B cell (primary cell): ENCODE data around the gene INTS15. TPM values are rescaled to one million over a fixed set of nuclear protein-coding genes. Genes with fewer than 3 reads are reported as not detected.
A peak's percentile ranks its signal among the peaks of the same experiment; 100 is the strongest.

Experiments
- ATAC-seq: fragments of 200-7000 bp; cut with Tn5 transposase; one replicate; pipeline ENCODE4 v1.10.0; 2021; ENCODE audit warnings: low read depth, mild to moderate bottlenecking, moderate number of reproducible peaks, moderate library complexity
- CTCF ChIA-PET: fragments of 350-600 bp; sonication (Branson Sonifier 250); formaldehyde crosslinking; loops from one replicate; lab custom pipeline; 2021; ENCODE audit warnings: antibody characterized with exemption, inconsistent platforms; lab: Charles Lee
- POLR2A ChIA-PET: fragments of 350-600 bp; sonication (Branson Sonifier 250); formaldehyde crosslinking; loops from one replicate; lab custom pipeline; 2021; ENCODE audit warnings: antibody characterized with exemption; lab: Charles Lee
- DNase-seq: peaks from one replicate; pipeline ENCODE4 v3.0.0; 2013
- H2AFZ ChIP-seq: 2 replicates; pipeline ENCODE4 v1.6.1; 2012; ENCODE audit warnings: mild to moderate bottlenecking, low read depth, low read length; ENCODE audit not compliant: insufficient read depth, poor library complexity, severe bottlenecking
- H3K27ac ChIP-seq, 2 donors: 1 replicate in 1 of 2; 2 replicates in 1 of 2; pipeline ENCODE4 v1.5.1; 2012 to 2013; ENCODE audit warnings: low read length in 2 of 2, mild to moderate bottlenecking in 2 of 2, moderate library complexity in 1 of 2
- H3K27me3 ChIP-seq, 4 experiments: fragments of 200-600 bp in 1 of 4; sonication (generic) in 1 of 4; replicated peaks in 1 of 4; 1 replicate in 2 of 4; 2 replicates in 2 of 4; pipeline versions ENCODE4 v1.6.1 to v1.7.0; 2013 to 2016; ENCODE audit warnings: low read length in 3 of 4, mild to moderate bottlenecking in 2 of 4, mixed read lengths in 1 of 4, moderate library complexity in 1 of 4; ENCODE audit not compliant: insufficient read depth in 4 of 4, control insufficient read depth in 3 of 4; ENCODE audit errors: control extremely low read depth in 1 of 4
- H3K36me3 ChIP-seq, 2 experiments: replicated peaks in 1 of 2; 1 replicate in 1 of 2; 2 replicates in 1 of 2; pipeline versions ENCODE4 v1.6.1 to v1.7.1; 2013; ENCODE audit warnings: low read length in 1 of 2; ENCODE audit not compliant: insufficient read depth in 2 of 2, control insufficient read depth in 1 of 2; ENCODE audit errors: control extremely low read depth in 1 of 2, extremely low read depth in 1 of 2
- H3K4me1 ChIP-seq, 2 donors: fragments of 200-600 bp in 1 of 2; sonication (generic) in 1 of 2; 1 replicate in 1 of 2; 2 replicates in 1 of 2; pipeline versions ENCODE4 v1.5.1 to v1.6.1; 2013 to 2017; ENCODE audit warnings: low read length in 2 of 2; ENCODE audit not compliant: control insufficient read depth in 2 of 2, insufficient read depth in 2 of 2
- H3K4me2 ChIP-seq: replicated peaks from 2 replicates; pipeline ENCODE3; 2012; ENCODE audit warnings: mild to moderate bottlenecking, low read depth, low read length; ENCODE audit not compliant: poor library complexity, severe bottlenecking
- H3K4me3 ChIP-seq, 5 experiments: fragments of 200-600 bp in 1 of 5; sonication (generic) in 1 of 5; 1 replicate in 3 of 5; 2 replicates in 2 of 5; pipeline versions ENCODE4 v1.5.1 to v1.7.0; 2011 to 2016; ENCODE audit warnings: low read length in 4 of 5, mild to moderate bottlenecking in 4 of 5, low read depth in 2 of 5, control low read depth in 1 of 5, moderate library complexity in 1 of 5; ENCODE audit not compliant: insufficient read depth in 1 of 5; ENCODE audit errors: control extremely low read depth in 1 of 5, extremely low read depth in 1 of 5
- H3K79me2 ChIP-seq: fragments of 200-600 bp; sonication (generic); one replicate; pipeline ENCODE4 v1.6.0; 2016; ENCODE audit warnings: low read length; ENCODE audit not compliant: control insufficient read depth, insufficient read depth
- H3K9ac ChIP-seq: fragments of 200-600 bp; sonication (generic); 2 replicates; pipeline ENCODE4 v1.6.1; 2017; ENCODE audit warnings: mild to moderate bottlenecking, low read length, moderate library complexity
- H3K9me3 ChIP-seq, 3 donors: one replicate each; pipeline versions ENCODE4 v1.6.1 to v1.7.1; 2013; ENCODE audit warnings: low read length in 2 of 3; ENCODE audit not compliant: control insufficient read depth in 2 of 3, insufficient read depth in 1 of 3; ENCODE audit errors: control extremely low read depth in 1 of 3
- H4K20me1 ChIP-seq: 2 replicates; pipeline ENCODE4 v1.6.0; 2012; ENCODE audit warnings: mild to moderate bottlenecking, low read length; ENCODE audit not compliant: insufficient read depth, control insufficient read depth, poor library complexity, severe bottlenecking
- H3K27ac Mint-ChIP-seq: one replicate; pipeline ENCODE4 v1.8.0; 2021; ENCODE audit warnings: mixed read lengths
- H3K27me3 Mint-ChIP-seq: one replicate; pipeline ENCODE4 v1.8.0; 2021; ENCODE audit warnings: mixed read lengths
- H3K4me1 Mint-ChIP-seq: one replicate; pipeline ENCODE4 v1.8.0; 2021; ENCODE audit warnings: mixed read lengths
- H3K4me3 Mint-ChIP-seq: one replicate; pipeline ENCODE4 v1.8.0; 2021; ENCODE audit warnings: mixed read lengths
- H3K9me3 Mint-ChIP-seq: one replicate; pipeline ENCODE4 v1.8.0; 2022; ENCODE audit warnings: mixed read lengths; ENCODE audit not compliant: insufficient read depth
- CTCF ChIP-seq: fragments of 200-600 bp; IDR thresholded peaks from one replicate; pipeline ENCODE4 v1.8.0; 2022; ENCODE audit warnings: antibody characterized with exemption, mild to moderate bottlenecking
- EZH2 ChIP-seq: IDR thresholded peaks from 2 replicates; pipeline ENCODE4 v1.6.1; 2012; ENCODE audit warnings: borderline replicate concordance, low read depth, mild to moderate bottlenecking, moderate library complexity, low read length; ENCODE audit not compliant: insufficient read depth, poor library complexity, severe bottlenecking
- WGBS: methylation state at CpG from one replicate; pipeline ENCODE4 v1.1.5; 2013; ENCODE audit warnings: missing lambda C conversion rate; ENCODE audit not compliant: insufficient coverage; 5-methylcytosine and 5-hydroxymethylcytosine counted together
- intact Hi-C: fragments of 100-400 bp; cut with micrococcal nuclease; formaldehyde crosslinking; loops from one replicate; pipeline ENCODE4 v1.10.0; 2022
- polyA plus RNA-seq: library from polyadenylated mRNA; depleted of rRNA; stranded (reverse); fragments of >200 nt; gene quantifications from 2 replicates; pipeline ENCODE4 v1.2.3, GENCODE V29; 2012
- total RNA-seq, 2 donors: library from RNA; stranded (reverse); fragments of 120-200 nt in 1 of 2; gene quantifications; 1 replicate in 1 of 2; 2 replicates in 1 of 2; pipeline versions ENCODE4 v1.2.3 to v1.2.4, GENCODE V29; 2013 to 2022

Gene INTS15
- total and polyA plus RNA-seq, 2 donors (not counting 1 experiment from before 2014, with no cell fraction given): 57.1 to 63.2 TPM

GRCh38 chr7:6636741-6637543 is 47.1 kb downstream of the INTS15 start, which contains the start of gene ZNF316:
TSS of gene ZNF316 (plus strand) at chr7:6637318. CDS start at chr7:6642410, 5,092 bp downstream.
- intact Hi-C loops: loop anchor here (1.0 to 5.0 kb wide), 4 partner anchors 48 to 92 kb away; partner anchors contain the start of genes ZDHHC4 and ZNF12
- Histone ChIP-seq H3K36me3 (peaks cover 0 to 30% of the 10 kb centered on the region in 2 experiments), H3K27ac (peak within 1 kb of the TSS; percentile 70 to 96), H3K4me3 (peak within 1 kb of the TSS in 4 of 5 experiments; percentile 57 to 69 (median 63)), H3K9ac (peak within 1 kb of the TSS; percentile 81), H3K27me3 (no peaks in the 10 kb centered on the region), H2AFZ (peak within 1 kb of the TSS; percentile 82), H3K4me2 (peak within 1 kb of the TSS; percentile 98), H3K79me2 (peaks cover 34% of the 10 kb centered on the region), H3K4me1 (peaks cover 20 to 25% of the 10 kb centered on the region in 2 donors), H3K9me3 (peaks cover 0 to 19% (median 0%) of the 10 kb centered on the region in 3 donors), H4K20me1 (peaks cover 39% of the 10 kb centered on the region)
- POLR2A ChIA-PET: interaction anchor here (0.6 to 1.0 kb wide), 3 partner anchors 46 to 264 kb away, joined by 3 to 9 read pairs (median 4); no protein-coding TSS in a partner anchor
- Mint-ChIP-seq H3K4me1 (peaks cover 35% of the 10 kb centered on the region), H3K27ac (peak within 1 kb of the TSS; percentile 89), H3K27me3 (no peaks in the 10 kb centered on the region), H3K9me3 (no peaks in the 10 kb centered on the region), H3K4me3 (peak within 1 kb of the TSS; percentile 86)
- CTCF ChIA-PET: interaction anchor here (1.0 kb wide), 1 partner anchor 47 kb away, joined by 5 read pairs; the partner anchor contains the start of gene INTS15
- TF ChIP-seq EZH2 (no peak), CTCF (no peak)
- DNase-seq (peak; percentile 88), ATAC-seq (peak; percentile 64)
- 2% methylated on average over 104 of the region's 104 CpGs for WGBS
